OCI-LY1 (cell line): ENCODE measurements around the gene SDC3.

Source experiments
- H2AFZ ChIP-seq: fragments of 200-600 bp; sonication (generic), shearing (Covaris generic); 2 replicates; pipeline ENCODE4 v1.6.0; 2014; ENCODE audit warnings: antibody characterized with exemption, mild to moderate bottlenecking, low read length
- H3F3A ChIP-seq: fragments of 200-600 bp; sonication (generic), shearing (Covaris generic); 2 replicates; pipeline ENCODE4 v1.6.0; 2014; ENCODE audit warnings: mild to moderate bottlenecking, antibody characterized with exemption, low read length, moderate library complexity; ENCODE audit not compliant: insufficient read depth
- H3K27ac ChIP-seq: fragments of 200-600 bp; sonication (generic); 2 replicates; pipeline ENCODE4 v1.5.1; 2014; ENCODE audit warnings: low read length, mixed run types, mild to moderate bottlenecking, low read depth; ENCODE audit not compliant: poor library complexity, severe bottlenecking
- H3K27me3 ChIP-seq: fragments of 200-600 bp; sonication (generic); 2 replicates; pipeline ENCODE4 v1.6.0; 2014; ENCODE audit warnings: antibody characterized with exemption, mild to moderate bottlenecking, low read length, moderate library complexity; ENCODE audit not compliant: insufficient read depth
- H3K36me3 ChIP-seq: fragments of 200-600 bp; sonication (generic); 2 replicates; pipeline ENCODE4 v1.6.1; 2014; ENCODE audit warnings: mild to moderate bottlenecking, antibody characterized with exemption, low read length, moderate library complexity, mixed read lengths; ENCODE audit not compliant: insufficient read depth
- H3K4me1 ChIP-seq: fragments of 200-600 bp; sonication (generic); 2 replicates; pipeline ENCODE4 v1.5.1; 2014; ENCODE audit warnings: mild to moderate bottlenecking, low read length, moderate library complexity; ENCODE audit not compliant: insufficient read depth, severe bottlenecking
- H3K4me2 ChIP-seq: fragments of 200-600 bp; sonication (generic), shearing (Covaris generic); 2 replicates; pipeline ENCODE4 v1.6.1; 2014; ENCODE audit warnings: low read length
- H3K4me3 ChIP-seq: fragments of 200-600 bp; sonication (generic); 2 replicates; pipeline ENCODE4 v1.5.1; 2014; ENCODE audit warnings: low read length, low read depth, mild to moderate bottlenecking, mixed read lengths; ENCODE audit not compliant: poor library complexity, severe bottlenecking
- H3K79me2 ChIP-seq: fragments of 200-600 bp; shearing (Covaris generic); 2 replicates; pipeline ENCODE4 v1.6.1; 2016; ENCODE audit warnings: mixed run types, low read length, mixed read lengths; ENCODE audit not compliant: insufficient read depth
- H3K9ac ChIP-seq: fragments of 200-600 bp; sonication (generic), shearing (Covaris generic); 2 replicates; pipeline ENCODE4 v1.6.1; 2014; ENCODE audit warnings: mild to moderate bottlenecking, low read length, mixed read lengths
- H3K9me2 ChIP-seq: fragments of 200-600 bp; sonication (generic), shearing (Covaris generic); 2 replicates; pipeline ENCODE4 v1.6.1; 2014; ENCODE audit warnings: low read depth, mild to moderate bottlenecking, low read length, mixed read lengths
- H3K9me3 ChIP-seq: fragments of 200-600 bp; shearing (Covaris generic); 2 replicates; pipeline ENCODE4 v1.6.1; 2014; ENCODE audit warnings: low read length, mixed read lengths
- H4K20me1 ChIP-seq: fragments of 200-600 bp; sonication (generic), shearing (Covaris generic); 2 replicates; pipeline ENCODE4 v1.6.0; 2016; ENCODE audit warnings: mild to moderate bottlenecking, low read length; ENCODE audit not compliant: insufficient read depth
- EZH2 ChIP-seq: fragments of 200-600 bp; sonication (generic), shearing (Covaris generic); IDR thresholded peaks from 2 replicates; pipeline ENCODE4 v1.8.0; 2017; ENCODE audit warnings: borderline replicate concordance, mixed run types, mild to moderate bottlenecking, antibody characterized with exemption, low read length, moderate library complexity, mixed read lengths
- TF ChIP-seq, protein P1 (sequence below): fragments of 200-600 bp; sonication (generic), shearing (Covaris generic); IDR thresholded peaks from 2 replicates; pipeline ENCODE4 v1.5.1; 2017; ENCODE audit warnings: mild to moderate bottlenecking, antibody characterized with exemption, low read length, moderate library complexity, mixed read lengths

Gene SDC3

DNA sequence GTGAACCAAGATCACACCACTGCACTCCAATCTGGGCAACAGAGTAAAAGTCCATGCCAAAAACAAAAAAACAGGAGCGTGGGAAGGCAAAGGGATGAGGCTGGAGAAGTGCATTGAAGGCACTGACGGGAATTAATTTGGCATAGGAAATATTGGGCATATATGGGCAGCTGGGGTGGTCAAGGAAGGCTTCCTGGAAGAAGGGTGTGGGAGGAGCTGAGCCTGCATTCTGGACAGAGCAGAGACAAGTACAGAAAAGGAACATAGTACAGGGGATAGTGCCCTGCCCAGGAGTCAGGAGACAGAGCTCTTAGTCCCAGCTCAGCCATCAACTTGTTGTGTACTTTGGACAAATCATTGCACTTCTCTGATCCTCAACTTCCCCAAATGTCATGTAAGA, 11.7 kb downstream of the SDC3 start:
- Histone ChIP-seq H3K4me2 (no peak overlapping the region), H3K27me3 (peaks cover 4% of the 10 kb centered on the region; the same call in 1 of the 2 replicates), H4K20me1 (no peaks in the 10 kb centered on the region), H3K4me3 (no peak overlapping the region), H3F3A (no peaks in the 10 kb centered on the region), H3K9ac (no peak overlapping the region), H3K36me3 (no peaks in the 10 kb centered on the region), H3K27ac (no peak overlapping the region), H2AFZ (no peak overlapping the region), H3K79me2 (no peaks in the 10 kb centered on the region), H3K4me1 (no peaks in the 10 kb centered on the region), H3K9me2 (no peaks in the 10 kb centered on the region), H3K9me3 (no peaks in the 10 kb centered on the region)
- TF ChIP-seq, protein P1, sequence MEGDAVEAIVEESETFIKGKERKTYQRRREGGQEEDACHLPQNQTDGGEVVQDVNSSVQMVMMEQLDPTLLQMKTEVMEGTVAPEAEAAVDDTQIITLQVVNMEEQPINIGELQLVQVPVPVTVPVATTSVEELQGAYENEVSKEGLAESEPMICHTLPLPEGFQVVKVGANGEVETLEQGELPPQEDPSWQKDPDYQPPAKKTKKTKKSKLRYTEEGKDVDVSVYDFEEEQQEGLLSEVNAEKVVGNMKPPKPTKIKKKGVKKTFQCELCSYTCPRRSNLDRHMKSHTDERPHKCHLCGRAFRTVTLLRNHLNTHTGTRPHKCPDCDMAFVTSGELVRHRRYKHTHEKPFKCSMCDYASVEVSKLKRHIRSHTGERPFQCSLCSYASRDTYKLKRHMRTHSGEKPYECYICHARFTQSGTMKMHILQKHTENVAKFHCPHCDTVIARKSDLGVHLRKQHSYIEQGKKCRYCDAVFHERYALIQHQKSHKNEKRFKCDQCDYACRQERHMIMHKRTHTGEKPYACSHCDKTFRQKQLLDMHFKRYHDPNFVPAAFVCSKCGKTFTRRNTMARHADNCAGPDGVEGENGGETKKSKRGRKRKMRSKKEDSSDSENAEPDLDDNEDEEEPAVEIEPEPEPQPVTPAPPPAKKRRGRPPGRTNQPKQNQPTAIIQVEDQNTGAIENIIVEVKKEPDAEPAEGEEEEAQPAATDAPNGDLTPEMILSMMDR = no peak
- TF ChIP-seq EZH2 = no peak

- Histone ChIP-seq H3K36me3 (no peaks in the 10 kb centered on the region), H3K79me2 (no peaks in the 10 kb centered on the region), H3K4me1 (no peaks in the 10 kb centered on the region), H4K20me1 (no peaks in the 10 kb centered on the region), H3K9me3 (no peaks in the 10 kb centered on the region), H3K4me3 (no peak overlapping the region), H3F3A (no peaks in the 10 kb centered on the region), H3K27ac (no peak overlapping the region), H3K4me2 (no peak overlapping the region), H3K9ac (no peak overlapping the region), H2AFZ (no peak overlapping the region), H3K27me3 (peaks cover 4% of the 10 kb centered on the region; the same call in 1 of the 2 replicates), H3K9me2 (no peaks in the 10 kb centered on the region)
- TF ChIP-seq, protein P1 = no peak
- no peak for TF ChIP-seq EZH2
These were observed 12.5 kb downstream of the SDC3 start for GRCh38 chr1:30895944-30896660.

DNA sequence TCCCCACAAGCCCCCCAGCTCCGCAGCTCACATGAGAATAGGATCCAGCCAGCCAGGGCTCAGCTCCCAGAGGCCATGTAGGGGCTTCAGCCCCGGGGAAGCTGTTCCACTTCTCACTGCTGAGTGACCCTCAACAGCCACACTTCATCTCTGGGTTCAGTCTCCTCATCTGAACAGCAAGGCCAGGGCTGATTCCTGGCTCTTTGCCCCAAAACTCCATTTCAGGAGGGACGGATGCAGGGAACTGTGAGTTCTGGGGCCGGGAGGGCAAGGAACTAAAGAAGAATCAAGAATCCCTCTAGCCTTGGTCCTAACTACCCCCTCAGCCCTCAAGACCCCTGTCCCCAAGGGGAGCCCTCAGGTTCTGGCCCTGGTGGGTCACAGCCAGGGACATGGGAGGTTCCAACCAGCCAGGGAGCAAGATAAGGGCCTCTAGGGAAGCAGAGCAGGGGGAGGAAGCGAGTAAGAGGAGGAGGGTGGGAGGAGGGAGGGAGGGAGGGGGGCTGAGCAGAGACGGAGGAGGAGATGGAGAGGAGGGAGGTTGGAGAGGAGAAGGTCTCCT, 13.1 kb downstream of the SDC3 start:
- Histone ChIP-seq H3K9me2 (no peaks in the 10 kb centered on the region), H3K79me2 (no peaks in the 10 kb centered on the region), H3K9me3 (no peaks in the 10 kb centered on the region), H3K9ac (no peak overlapping the region), H3K4me1 (no peaks in the 10 kb centered on the region), H3K27me3 (peaks cover 4% of the 10 kb centered on the region; the same call in 1 of the 2 replicates), H3K4me2 (no peak overlapping the region), H2AFZ (no peak overlapping the region), H3F3A (no peaks in the 10 kb centered on the region), H3K36me3 (no peaks in the 10 kb centered on the region), H3K27ac (no peak overlapping the region), H3K4me3 (no peak overlapping the region), H4K20me1 (no peaks in the 10 kb centered on the region)
- TF ChIP-seq EZH2 = no peak
- TF ChIP-seq, protein P1 = no peak
